ENCODE results near the gene LRRK1. TPM values are rescaled to one million over a fixed set of nuclear protein-coding genes. Genes with fewer than 3 reads are reported as not detected.
A peak's percentile ranks its signal among the peaks of the same experiment; 100 is the strongest.

Gene LRRK1
- polyA plus RNA-seq, 1 donor (not counting 4 experiments of a cell fraction or from before 2014, with no cell fraction given), result 6.2 TPM

DNA sequence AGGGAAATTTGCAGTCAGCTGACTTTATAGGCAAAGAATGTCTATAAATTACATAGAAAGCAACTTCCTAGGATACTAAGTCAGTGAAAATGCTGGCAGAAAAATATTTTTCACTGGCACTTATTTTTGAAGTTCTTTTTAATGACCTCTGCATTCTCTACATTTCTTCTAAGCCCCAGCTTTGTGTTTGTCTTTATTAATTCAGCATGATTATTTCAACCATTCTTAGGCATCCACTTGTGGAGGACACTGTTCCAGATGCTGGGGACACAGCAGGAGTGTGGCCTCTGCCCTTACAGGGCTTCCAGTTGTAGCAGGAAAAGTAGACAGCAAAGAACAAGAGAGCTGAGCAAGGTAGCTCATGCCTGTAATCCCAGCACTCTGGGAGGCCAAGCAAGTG, 15.0 kb downstream of the LRRK1 start:
- no peak overlapping the region for H3K4me3 ChIP-seq (ENCODE audit: control insufficient read depth in 2 of 3, extremely low read depth in 1 of 3, insufficient read depth in 2 of 3, low read depth in 1 of 3, low read length in 3 of 3)
- FAIRE-seq, result no peak
- TF ChIP-seq EZH2 (IDR thresholded peaks at IDR 0.05; ENCODE audit: low read length) (no peak), CTCF (optimal IDR thresholded peaks at IDR 0.05 in 1 of 3, IDR thresholded peaks at IDR 0.05 in 1 of 3, conservative IDR thresholded peaks at IDR 0.05 in 1 of 3; ENCODE audit: extremely low read depth in 1 of 3, insufficient read depth in 2 of 3, low read length in 3 of 3) (no peak)
- H3K36me3 ChIP-seq (ENCODE audit: control insufficient read depth in 2 of 2, extremely low read depth in 1 of 2, insufficient read depth in 2 of 2, low read length in 2 of 2), result peaks cover 0 to 3% of the 10 kb centered on the region in 2 experiments
- H3K9ac ChIP-seq (ENCODE audit: control insufficient read depth, extremely low read depth, insufficient read depth, low read length), result no peak overlapping the region
- no peak overlapping the region for H3K4me2 ChIP-seq (ENCODE audit: control insufficient read depth, extremely low read depth, insufficient read depth, low read depth, low read length)
- H3K27ac ChIP-seq (ENCODE audit: control insufficient read depth, insufficient read depth, low read length), result no peak overlapping the region
- dilution Hi-C loops (cut with MboI; ENCODE audit: extremely low pct_ligation_motif_present, low sequenced_read_pairs), result no loop called here
- H2AFZ ChIP-seq (ENCODE audit: control insufficient read depth, low read length), result no peak overlapping the region
- H3K4me1 ChIP-seq (ENCODE audit: control insufficient read depth, extremely low read depth, insufficient read depth, low read length), result peaks cover 12% of the 10 kb centered on the region
- no peaks in the 10 kb centered on the region for H3K9me3 ChIP-seq (ENCODE audit: control insufficient read depth, low read depth, low read length)
- no peaks in the 10 kb centered on the region for H3K79me2 ChIP-seq (ENCODE audit: control insufficient read depth, insufficient read depth, low read length)
- H4K20me1 ChIP-seq (ENCODE audit: control insufficient read depth, extremely low read depth, insufficient read depth, low read length), result no peaks in the 10 kb centered on the region
- no peak for DNase-seq (ENCODE audit: low read depth, low spot score)
- no peaks in the 10 kb centered on the region for H3K9me1 ChIP-seq (ENCODE audit: control insufficient read depth, extremely low read depth, insufficient read depth, low read length)
- H3K27me3 ChIP-seq (ENCODE audit: control insufficient read depth, extremely low read depth, insufficient read depth, low read length), result no peaks in the 10 kb centered on the region

DNA sequence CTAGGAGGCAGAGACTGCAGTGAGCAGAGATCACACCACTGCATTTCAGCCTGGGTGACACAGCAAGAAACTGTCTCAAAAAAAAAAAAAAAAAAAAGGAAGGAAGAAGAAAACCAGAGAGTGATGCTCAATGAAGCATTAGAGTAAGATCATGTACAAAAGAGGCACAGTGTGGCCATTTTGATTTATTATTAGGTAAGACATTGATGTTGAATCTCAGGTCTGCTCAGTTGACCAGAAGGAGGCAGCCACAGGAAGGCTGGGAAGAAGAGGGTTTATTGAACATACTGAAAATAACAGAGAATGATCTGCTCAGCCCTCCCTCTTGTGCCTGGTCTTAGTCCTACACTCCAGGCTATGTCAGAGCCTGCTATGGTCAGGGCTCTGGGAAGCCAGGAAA, 15.6 kb downstream of the LRRK1 start:
- dilution Hi-C loops (cut with MboI; ENCODE audit: extremely low pct_ligation_motif_present, low sequenced_read_pairs), result no loop called here
- no peaks in the 10 kb centered on the region for H3K9me3 ChIP-seq (ENCODE audit: control insufficient read depth, low read depth, low read length)
- no peaks in the 10 kb centered on the region for H3K9me1 ChIP-seq (ENCODE audit: control insufficient read depth, extremely low read depth, insufficient read depth, low read length)
- H3K4me2 ChIP-seq (ENCODE audit: control insufficient read depth, extremely low read depth, insufficient read depth, low read depth, low read length), result no peak overlapping the region
- H3K9ac ChIP-seq (ENCODE audit: control insufficient read depth, extremely low read depth, insufficient read depth, low read length), result no peak overlapping the region
- no peaks in the 10 kb centered on the region for H4K20me1 ChIP-seq (ENCODE audit: control insufficient read depth, extremely low read depth, insufficient read depth, low read length)
- H3K27me3 ChIP-seq (ENCODE audit: control insufficient read depth, extremely low read depth, insufficient read depth, low read length), result no peaks in the 10 kb centered on the region
- H3K36me3 ChIP-seq (ENCODE audit: control insufficient read depth in 2 of 2, extremely low read depth in 1 of 2, insufficient read depth in 2 of 2, low read length in 2 of 2), result peaks cover 0 to 3% of the 10 kb centered on the region in 2 experiments
- H3K27ac ChIP-seq (ENCODE audit: control insufficient read depth, insufficient read depth, low read length), result no peak overlapping the region
- FAIRE-seq, result no peak
- TF ChIP-seq CTCF (optimal IDR thresholded peaks at IDR 0.05 in 1 of 3, IDR thresholded peaks at IDR 0.05 in 1 of 3, conservative IDR thresholded peaks at IDR 0.05 in 1 of 3; ENCODE audit: extremely low read depth in 1 of 3, insufficient read depth in 2 of 3, low read length in 3 of 3) (peak in 1 of 3 experiments; percentile 5), EZH2 (IDR thresholded peaks at IDR 0.05; ENCODE audit: low read length) (no peak)
- no peak overlapping the region for H3K4me3 ChIP-seq (ENCODE audit: control insufficient read depth in 2 of 3, extremely low read depth in 1 of 3, insufficient read depth in 2 of 3, low read depth in 1 of 3, low read length in 3 of 3)
- H3K4me1 ChIP-seq (ENCODE audit: control insufficient read depth, extremely low read depth, insufficient read depth, low read length), result peaks cover 6% of the 10 kb centered on the region
- no peak for DNase-seq (ENCODE audit: low read depth, low spot score)
- H3K79me2 ChIP-seq (ENCODE audit: control insufficient read depth, insufficient read depth, low read length), result no peaks in the 10 kb centered on the region
- H2AFZ ChIP-seq (ENCODE audit: control insufficient read depth, low read length), result no peak overlapping the region
